Mucosa of descending colon (tissue), 3 donors: Measurements from ENCODE around the gene SNRK. TPM values are rescaled to one million over a fixed set of nuclear protein-coding genes. Genes with fewer than 3 reads are reported as not detected.

Experiments
- ATAC-seq: fragments of 200-7000 bp; cut with Tn5 transposase; one replicate; pipeline ENCODE4 v1.9.1; 2020; ENCODE audit warnings: mild to moderate bottlenecking, moderate library complexity
- DNase-seq, 3 donors: peaks; one replicate each; pipeline ENCODE4 v3.0.0-alpha.2; 2020
- H3K36me3 ChIP-seq: fragments of 200-600 bp; one replicate; pipeline ENCODE4 v1.8.0; 2021; ENCODE audit warnings: low read depth, mild to moderate bottlenecking
- H3K4me1 ChIP-seq: fragments of 200-600 bp; one replicate; pipeline ENCODE4 v1.8.0; 2021; ENCODE audit warnings: low read depth, mild to moderate bottlenecking
- H3K4me3 ChIP-seq: fragments of 200-600 bp; one replicate; pipeline ENCODE4 v1.8.0; 2021; ENCODE audit warnings: mild to moderate bottlenecking
- H3K9me3 ChIP-seq: fragments of 200-600 bp; one replicate; pipeline ENCODE4 v1.8.0; 2021; ENCODE audit warnings: mild to moderate bottlenecking
- intact Hi-C, 2 donors: fragments of 100-400 bp; cut with DNase I in 1 of 2; cut with micrococcal nuclease in 1 of 2; formaldehyde crosslinking; loops; one replicate each; pipeline versions ENCODE4 v1.11.0 to v1.11.1; 2022; cut with DNase I, micrococcal nuclease
- total RNA-seq, 3 donors: library from RNA; stranded (reverse); fragmentation: NEBNext Ultra II Directional in 2 of 3; extraction: Animal tissue kit (Norgen Biotek cat#: 25700) in 2 of 3; gene quantifications; one replicate each; pipeline versions ENCODE4 v1.2.1 to v1.2.4, GENCODE V29; 2021 to 2023
- TF ChIP-seq, protein P1 (sequence below): fragments of 200-600 bp; IDR thresholded peaks from one replicate; pipeline ENCODE4 v1.8.0; 2022; ENCODE audit warnings: antibody characterized with exemption, mild to moderate bottlenecking
- donor health status: DM: no; HTN: no; CAD: no; lungs with moderate emphysema.
- donor health status: DM: no; HTN: no; CAD: no.
- donor health status: DM: no; HTN: yes; CAD: no.

SNRK gene
- total RNA-seq, 3 donors from 2014 or later: 33.2 to 47.6 (median 35.2) TPM

DNA sequence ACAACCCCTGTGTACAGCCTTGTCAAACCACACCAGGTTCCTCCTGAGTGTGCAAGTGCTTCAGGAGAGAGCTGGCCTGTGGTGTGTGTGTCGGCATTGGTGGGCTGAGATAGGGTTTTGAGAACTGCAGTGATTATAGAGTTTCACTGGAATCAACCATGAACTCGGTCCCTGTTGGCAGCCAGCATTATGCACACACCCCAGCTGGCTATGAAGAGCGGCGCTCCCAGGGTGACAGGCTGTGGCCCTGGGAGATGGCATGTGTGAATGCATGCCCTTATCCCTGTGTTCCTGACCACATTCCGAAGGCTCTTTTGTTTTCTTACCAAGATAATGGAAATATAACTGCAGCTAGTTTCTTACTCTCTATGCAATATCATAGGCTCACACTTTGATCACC, 101.8 kb downstream of the SNRK start:
- DNase-seq (no peak), ATAC-seq (no peak)
- H3K4me1 ChIP-seq: no peaks in the 10 kb centered on the region
- H3K36me3 ChIP-seq: no peaks in the 10 kb centered on the region
- TF ChIP-seq, protein P1, sequence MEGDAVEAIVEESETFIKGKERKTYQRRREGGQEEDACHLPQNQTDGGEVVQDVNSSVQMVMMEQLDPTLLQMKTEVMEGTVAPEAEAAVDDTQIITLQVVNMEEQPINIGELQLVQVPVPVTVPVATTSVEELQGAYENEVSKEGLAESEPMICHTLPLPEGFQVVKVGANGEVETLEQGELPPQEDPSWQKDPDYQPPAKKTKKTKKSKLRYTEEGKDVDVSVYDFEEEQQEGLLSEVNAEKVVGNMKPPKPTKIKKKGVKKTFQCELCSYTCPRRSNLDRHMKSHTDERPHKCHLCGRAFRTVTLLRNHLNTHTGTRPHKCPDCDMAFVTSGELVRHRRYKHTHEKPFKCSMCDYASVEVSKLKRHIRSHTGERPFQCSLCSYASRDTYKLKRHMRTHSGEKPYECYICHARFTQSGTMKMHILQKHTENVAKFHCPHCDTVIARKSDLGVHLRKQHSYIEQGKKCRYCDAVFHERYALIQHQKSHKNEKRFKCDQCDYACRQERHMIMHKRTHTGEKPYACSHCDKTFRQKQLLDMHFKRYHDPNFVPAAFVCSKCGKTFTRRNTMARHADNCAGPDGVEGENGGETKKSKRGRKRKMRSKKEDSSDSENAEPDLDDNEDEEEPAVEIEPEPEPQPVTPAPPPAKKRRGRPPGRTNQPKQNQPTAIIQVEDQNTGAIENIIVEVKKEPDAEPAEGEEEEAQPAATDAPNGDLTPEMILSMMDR: no peak
- H3K4me3 ChIP-seq: no peak overlapping the region
- H3K9me3 ChIP-seq: peaks cover 4% of the 10 kb centered on the region
- intact Hi-C loops: no loop called here

DNA sequence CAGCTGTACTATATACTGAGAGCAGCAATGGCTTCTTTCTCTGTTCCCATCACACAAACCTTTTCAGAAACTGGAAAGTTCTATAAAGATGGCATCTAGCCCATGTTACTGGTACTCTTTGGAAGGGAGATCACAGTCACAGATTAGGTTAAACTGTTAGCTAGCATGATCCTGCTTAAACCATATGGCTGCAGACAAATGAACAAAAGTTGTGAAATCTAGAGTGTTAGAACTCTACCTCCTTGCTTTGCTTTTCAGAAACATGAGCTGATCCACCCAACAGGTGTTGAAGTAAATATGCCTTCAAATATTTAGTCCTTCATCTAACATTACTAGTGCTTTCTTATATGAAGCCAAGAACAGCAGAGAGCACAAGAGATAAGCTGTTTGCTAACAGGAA, 102.6 kb downstream of the SNRK start:
- Histone ChIP-seq H3K9me3 (peaks cover 4% of the 10 kb centered on the region), H3K4me3 (no peak overlapping the region)
- ATAC-seq: no peak

DNA sequence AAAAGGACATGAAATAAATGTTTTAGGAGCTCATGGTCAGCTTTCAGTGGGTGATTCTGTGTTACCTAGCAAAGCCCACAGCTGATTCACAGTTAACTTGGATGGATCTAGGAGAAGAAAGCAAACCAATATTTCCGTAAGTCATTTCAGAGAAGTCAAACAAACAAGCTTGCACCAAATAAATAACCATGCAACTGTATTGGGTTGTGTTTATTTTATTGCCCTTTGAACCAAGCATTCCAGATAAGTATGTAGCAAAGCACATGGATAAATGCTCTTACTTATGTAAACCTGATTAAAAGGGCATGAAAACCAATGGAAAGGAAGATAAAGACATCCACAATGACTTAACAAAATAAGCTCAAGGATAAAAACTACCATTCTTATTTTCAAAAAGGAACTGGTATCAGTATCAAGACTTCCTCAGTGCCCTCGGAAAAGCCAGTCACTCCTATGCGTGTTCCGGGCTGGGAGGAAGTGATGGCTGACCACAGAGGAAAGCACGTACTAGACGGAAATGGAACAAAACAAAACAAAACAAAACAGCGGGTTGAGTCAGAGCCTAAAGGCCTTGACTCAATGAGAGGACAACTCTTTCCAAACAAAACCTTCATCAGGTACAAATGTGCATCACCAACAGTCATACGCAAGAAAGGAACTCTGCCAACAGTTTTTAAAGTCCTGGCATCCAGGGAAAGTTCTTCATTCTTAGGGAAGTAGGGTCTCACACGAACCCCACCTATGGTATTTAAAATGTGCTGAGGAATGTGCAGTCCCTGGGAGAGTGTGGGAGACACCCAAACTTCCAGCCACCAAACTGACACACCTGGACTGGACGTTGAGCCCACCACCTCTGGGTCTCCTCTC, 103.3 kb downstream of the SNRK start:
- TF ChIP-seq, protein P1: no peak
- Histone ChIP-seq H3K4me3 (no peak overlapping the region), H3K4me1 (no peaks in the 10 kb centered on the region), H3K9me3 (peaks cover 4% of the 10 kb centered on the region), H3K36me3 (no peaks in the 10 kb centered on the region)
- peak in 2 of 3 donors; percentile 46 to 68 for DNase-seq
- peak; percentile 89 for ATAC-seq
- intact Hi-C loops: no loop called here

More for the DNA sequence above, 102.6 kb downstream of the SNRK start:
- intact Hi-C loops: no loop called here
- Histone ChIP-seq H3K4me1 (no peaks in the 10 kb centered on the region), H3K36me3 (no peaks in the 10 kb centered on the region)
- DNase-seq: no peak
- TF ChIP-seq, protein P1: no peak

DNA sequence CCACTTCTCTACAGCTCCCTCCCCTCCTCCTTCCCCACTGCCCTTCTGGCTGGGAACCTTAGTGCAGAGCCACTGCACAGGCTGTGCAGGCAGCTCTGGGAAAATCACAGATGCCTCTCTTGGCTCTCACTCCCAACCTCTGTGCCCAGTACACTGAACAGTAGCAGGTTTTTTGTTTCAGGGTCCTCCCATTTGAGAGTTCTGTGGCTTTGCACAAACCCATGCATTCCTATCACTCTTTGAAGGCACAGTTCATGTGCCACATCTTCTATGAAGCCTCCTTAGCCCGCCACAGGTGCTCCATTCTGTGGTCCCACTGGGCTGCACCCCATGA, 103.9 kb downstream of the SNRK start:
- intact Hi-C loops: no loop called here
- no peak for DNase-seq
- TF ChIP-seq, protein P1: no peak
- no peak overlapping the region for H3K4me3 ChIP-seq
- ATAC-seq: peak; percentile 30
- H3K36me3 ChIP-seq: no peaks in the 10 kb centered on the region
- peaks cover 2% of the 10 kb centered on the region for H3K9me3 ChIP-seq
- H3K4me1 ChIP-seq: no peaks in the 10 kb centered on the region

DNA sequence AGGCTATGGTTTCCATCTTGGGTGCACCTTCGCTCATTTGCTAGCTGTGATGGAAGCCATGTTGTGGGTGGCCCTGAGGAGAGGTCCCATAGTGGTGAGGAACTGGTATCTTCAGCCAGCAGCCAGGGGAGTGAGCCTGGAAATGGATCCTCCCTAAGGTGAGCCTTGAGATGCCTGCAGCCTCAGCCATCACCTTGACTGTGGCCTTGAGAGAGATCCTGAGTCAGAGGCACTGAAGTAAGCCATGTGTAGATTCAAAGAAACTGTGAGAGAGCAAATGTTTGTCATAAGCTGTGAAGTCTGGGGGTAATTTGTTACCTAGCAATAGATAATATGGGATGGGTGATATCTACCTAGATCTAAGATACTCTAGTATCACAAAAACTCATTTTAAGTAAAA, 105.3 kb downstream of the SNRK start:
- Histone ChIP-seq H3K9me3 (no peaks in the 10 kb centered on the region), H3K36me3 (no peaks in the 10 kb centered on the region), H3K4me3 (no peak overlapping the region), H3K4me1 (no peaks in the 10 kb centered on the region)
- ATAC-seq (no peak), DNase-seq (no peak)
- TF ChIP-seq, protein P1: no peak
- intact Hi-C loops: no loop called here
